Suprapubic skin (tissue), 4 donors: ENCODE data around the gene ABHD10. TPM values are rescaled to one million over a fixed set of nuclear protein-coding genes. Genes with fewer than 3 reads are reported as not detected.

Experiments
- DNase-seq, 2 donors: peaks; one replicate each; pipeline ENCODE4 v3.0.0-alpha.2; 2019; ENCODE audit warnings: low spot score in 2 of 2
- H3K27ac ChIP-seq: fragments of 200-600 bp; sonication (generic); one replicate; pipeline ENCODE4 v1.5.1; 2019
- H3K27me3 ChIP-seq: fragments of 200-600 bp; sonication (generic); one replicate; pipeline ENCODE4 v1.5.1; 2019
- H3K36me3 ChIP-seq: fragments of 200-600 bp; sonication (generic); one replicate; pipeline ENCODE4 v1.5.1; 2019
- H3K4me1 ChIP-seq: fragments of 200-600 bp; sonication (generic); one replicate; pipeline ENCODE4 v1.5.1; 2019
- H3K4me3 ChIP-seq: fragments of 200-600 bp; sonication (generic); one replicate; pipeline ENCODE4 v1.5.1; 2019; ENCODE audit warnings: mild to moderate bottlenecking
- H3K9me3 ChIP-seq: fragments of 200-600 bp; sonication (generic); one replicate; pipeline ENCODE4 v1.5.1; 2019
- CTCF ChIP-seq, 2 donors: fragments of 200-600 bp in 1 of 2; fragments of 450-650 bp in 1 of 2; sonication (generic) in 1 of 2; IDR thresholded peaks; one replicate each; pipeline ENCODE4 v1.5.1; 2016 to 2019; ENCODE audit warnings: antibody characterized with exemption in 2 of 2, mild to moderate bottlenecking in 1 of 2, moderate library complexity in 1 of 2
- EP300 ChIP-seq: sonication (generic); formaldehyde crosslinking; IDR thresholded peaks from one replicate; pipeline ENCODE4 v1.6.1; 2017; ENCODE audit warnings: antibody characterized with exemption
- POLR2A ChIP-seq, 2 donors: fragments of 450-650 bp; IDR thresholded peaks; one replicate each; pipeline ENCODE4 v1.6.1; 2017; ENCODE audit warnings: antibody characterized with exemption in 2 of 2, mild to moderate bottlenecking in 2 of 2, moderate library complexity in 2 of 2
- POLR2AphosphoS5 ChIP-seq, 3 donors: sonication (generic); formaldehyde crosslinking; IDR thresholded peaks; one replicate each; pipeline ENCODE4 v1.6.1; 2017; ENCODE audit warnings: antibody characterized with exemption in 3 of 3
- WGBS: methylation state at CpG from one replicate; pipeline ENCODE4 v1.1.5; 2018; 5-methylcytosine and 5-hydroxymethylcytosine counted together
- total RNA-seq, 4 donors: library from RNA; depleted of rRNA; stranded (reverse); fragments of >200 nt; gene quantifications; one replicate each; pipeline ENCODE4 v1.1.0, GENCODE V29; 2016

The ABHD10 gene
- total RNA-seq, 4 donors from 2014 or later, result 10.7 to 17.0 (median 12.7) TPM

GRCh38 chr3:111970376-111970775 lies 8.4 kb upstream of the ABHD10 start:
- no peaks in the 10 kb centered on the region for H3K36me3 ChIP-seq
- no peak overlapping the region for H3K4me3 ChIP-seq
- 89% methylated on average over 3 of the region's 3 CpGs for WGBS
- H3K9me3 ChIP-seq, result no peaks in the 10 kb centered on the region
- no peak overlapping the region for H3K27ac ChIP-seq
- H3K4me1 ChIP-seq, result peaks cover 7% of the 10 kb centered on the region
- H3K27me3 ChIP-seq, result no peaks in the 10 kb centered on the region
- DNase-seq, result no peak
- TF ChIP-seq EP300, result no peak
- TF ChIP-seq POLR2A (IDR thresholded peaks at IDR 0.05), result no peak
- TF ChIP-seq CTCF (IDR thresholded peaks at IDR 0.05), result no peak
- no peak for TF ChIP-seq POLR2AphosphoS5 (IDR thresholded peaks at IDR 0.05)

GRCh38 chr3:111971533-111972130 lies 7.2 kb upstream of the ABHD10 start:
- Histone ChIP-seq H3K27me3 (no peaks in the 10 kb centered on the region), H3K4me3 (no peak overlapping the region), H3K36me3 (no peaks in the 10 kb centered on the region), H3K27ac (no peak overlapping the region), H3K9me3 (no peaks in the 10 kb centered on the region), H3K4me1 (peaks cover 7% of the 10 kb centered on the region)
- TF ChIP-seq CTCF (IDR thresholded peaks at IDR 0.05) (no peak), POLR2AphosphoS5 (IDR thresholded peaks at IDR 0.05) (no peak), POLR2A (IDR thresholded peaks at IDR 0.05) (no peak), EP300 (no peak)
- 88% methylated on average over 11 of the region's 11 CpGs for WGBS
- DNase-seq, result no peak

DNA sequence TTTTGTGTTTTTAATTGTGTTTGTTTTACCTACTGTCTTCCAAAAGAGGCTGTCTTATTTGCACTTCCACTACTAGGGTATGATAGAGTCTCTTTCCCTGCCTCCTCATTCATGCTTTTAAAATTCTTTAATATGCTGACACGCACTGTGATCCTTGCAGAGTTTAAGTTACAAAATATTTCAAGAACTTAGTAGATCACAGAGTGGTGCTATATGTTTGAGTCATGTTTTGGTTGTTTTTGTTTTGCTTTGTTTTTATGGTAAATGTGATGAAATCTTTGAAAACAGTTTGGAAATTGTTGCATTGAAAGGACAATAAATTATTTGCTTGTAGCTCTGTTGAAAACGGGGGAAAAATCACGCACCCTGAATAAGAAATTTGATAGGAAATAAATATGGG lies 5.9 kb upstream of the ABHD10 start:
- no peak for DNase-seq
- 82% methylated on average over 3 of the region's 3 CpGs for WGBS

GRCh38 chr3:111975131-111975530 lies 3.7 kb upstream of the ABHD10 start:
- no peak for DNase-seq
- no peak overlapping the region for H3K4me3 ChIP-seq
- no peak overlapping the region for H3K27ac ChIP-seq
- WGBS, result 92% methylated on average over 2 of the region's 2 CpGs
- no peaks in the 10 kb centered on the region for H3K9me3 ChIP-seq
- no peak for TF ChIP-seq POLR2AphosphoS5 (IDR thresholded peaks at IDR 0.05)
- TF ChIP-seq EP300, result no peak
- TF ChIP-seq POLR2A (IDR thresholded peaks at IDR 0.05), result no peak
- TF ChIP-seq CTCF (IDR thresholded peaks at IDR 0.05), result no peak
- no peaks in the 10 kb centered on the region for H3K36me3 ChIP-seq
- H3K4me1 ChIP-seq, result peaks cover 7% of the 10 kb centered on the region
- no peaks in the 10 kb centered on the region for H3K27me3 ChIP-seq

More for the DNA sequence above, 5.9 kb upstream of the ABHD10 start:
- Histone ChIP-seq H3K27me3 (no peaks in the 10 kb centered on the region), H3K4me3 (no peak overlapping the region), H3K27ac (no peak overlapping the region), H3K36me3 (no peaks in the 10 kb centered on the region), H3K9me3 (no peaks in the 10 kb centered on the region), H3K4me1 (no peaks in the 10 kb centered on the region)
- TF ChIP-seq CTCF (IDR thresholded peaks at IDR 0.05), result no peak
- TF ChIP-seq EP300, result no peak
- TF ChIP-seq POLR2AphosphoS5 (IDR thresholded peaks at IDR 0.05), result no peak
- no peak for TF ChIP-seq POLR2A (IDR thresholded peaks at IDR 0.05)

DNA sequence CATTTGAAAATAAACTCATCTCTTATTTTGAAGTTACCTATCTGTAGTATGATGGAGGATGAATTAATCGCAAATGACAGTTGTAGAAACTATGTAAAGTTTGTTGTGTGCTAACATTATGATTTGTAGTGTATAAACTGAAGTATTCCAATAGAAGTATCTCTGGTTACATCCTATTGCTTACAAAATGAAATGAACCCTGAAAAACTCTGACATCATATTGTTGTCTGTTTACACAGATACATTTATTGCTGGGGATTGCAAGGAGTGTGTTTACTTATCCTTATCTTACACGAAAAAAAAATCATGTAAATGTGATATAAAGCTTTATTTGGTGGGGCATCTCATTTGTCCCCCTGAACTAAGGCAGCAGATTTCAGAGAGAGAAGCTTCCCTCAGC lies 2.6 kb upstream of the ABHD10 start:
- no peaks in the 10 kb centered on the region for H3K9me3 ChIP-seq
- no peak overlapping the region for H3K4me3 ChIP-seq
- no peak overlapping the region for H3K27ac ChIP-seq
- H3K36me3 ChIP-seq, result no peaks in the 10 kb centered on the region
- DNase-seq, result no peak
- no peaks in the 10 kb centered on the region for H3K27me3 ChIP-seq
- WGBS, result 76% methylated on average over 2 of the region's 2 CpGs
- TF ChIP-seq POLR2AphosphoS5 (IDR thresholded peaks at IDR 0.05), result no peak
- TF ChIP-seq CTCF (IDR thresholded peaks at IDR 0.05), result no peak
- H3K4me1 ChIP-seq, result peaks cover 17% of the 10 kb centered on the region
